Measurements from ENCODE around the gene DCANP1. TPM values are rescaled to one million over a fixed set of nuclear protein-coding genes. Genes with fewer than 3 reads are reported as not detected.

Gene DCANP1
- total RNA-seq, 1 experiment from 2014 or later: not detected

DNA sequence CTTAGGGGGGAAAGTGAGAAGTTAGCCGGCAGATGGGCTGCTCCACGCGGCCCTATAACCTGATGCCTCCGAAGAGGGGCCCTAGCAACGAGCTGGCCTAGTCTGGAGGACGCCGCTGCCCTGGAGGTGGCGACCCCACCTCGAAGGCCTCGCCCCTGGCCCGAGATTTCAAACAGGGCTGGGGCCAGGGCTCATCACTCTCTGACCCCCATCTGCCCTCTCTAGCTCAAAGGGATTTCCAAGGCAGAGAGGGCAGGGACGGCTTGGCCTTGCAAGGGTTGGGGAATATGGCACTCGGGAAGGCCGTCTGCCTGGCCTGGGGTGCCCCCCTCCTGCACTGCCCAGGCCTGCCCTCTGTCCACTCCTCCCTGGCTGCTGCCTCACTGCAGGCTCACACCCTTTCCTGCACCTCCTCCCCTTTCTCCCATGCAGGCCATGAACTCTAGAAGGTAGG lies 30.5 kb upstream of the DCANP1 start:
- H3K4me2 ChIP-seq (ENCODE audit: low read length): no peak overlapping the region
- ChIA-PET POLR2A (no interaction called here), CTCF (interaction anchor here (1.1 to 1.3 kb wide), 3 partner anchors 11 to 83 kb away, joined by 3 to 4 read pairs (median 3); no protein-coding TSS in a partner anchor), RAD21 (ENCODE audit: low non-redundant PET in 1 of 2, low total read pairs in 2 of 2, uncharacterized antibody in 2 of 2, unreplicated experiment in 2 of 2) (no interaction called here)
- no peaks in the 10 kb centered on the region for H3K9me3 ChIP-seq (ENCODE audit: control insufficient read depth in 1 of 2, insufficient read depth in 1 of 2, low read depth in 1 of 2, low read length in 2 of 2)
- H3K27me3 ChIP-seq (ENCODE audit: insufficient read depth, low read length): peaks cover 4% of the 10 kb centered on the region; the same call in 1 of the 2 replicates
- no peaks in the 10 kb centered on the region for H3K4me1 ChIP-seq (ENCODE audit: control insufficient read depth in 1 of 2, insufficient read depth in 2 of 2, low read length in 2 of 2)
- TF ChIP-seq, protein P1, sequence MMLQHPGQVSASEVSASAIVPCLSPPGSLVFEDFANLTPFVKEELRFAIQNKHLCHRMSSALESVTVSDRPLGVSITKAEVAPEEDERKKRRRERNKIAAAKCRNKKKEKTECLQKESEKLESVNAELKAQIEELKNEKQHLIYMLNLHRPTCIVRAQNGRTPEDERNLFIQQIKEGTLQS (IDR thresholded peaks at IDR 0.05): no peak
- TF ChIP-seq CBX3 (IDR thresholded peaks at IDR 0.05; ENCODE audit: low read depth) (no peak), RAD21 (IDR thresholded peaks at IDR 0.05; ENCODE audit: low read depth) (no peak), EGR1 (IDR thresholded peaks at IDR 0.05; ENCODE audit: low read depth) (no peak)
- H3K9ac ChIP-seq (ENCODE audit: low read length): no peak overlapping the region
- no peaks in the 10 kb centered on the region for H3K36me3 ChIP-seq (ENCODE audit: control insufficient read depth in 1 of 2, insufficient read depth in 2 of 2, low read length in 2 of 2)
- H3K9me2 ChIP-seq (ENCODE audit: insufficient read depth): no peaks in the 10 kb centered on the region
- no peaks in the 10 kb centered on the region for H4K20me1 ChIP-seq (ENCODE audit: insufficient read depth)
- DNase-seq (ENCODE audit: low read depth, low spot score) (no peak), ATAC-seq (no peak)
- BruUV-seq (replicated peaks): no TSS peak
- no peak overlapping the region for H3K4me3 ChIP-seq (replicated peaks in 1 of 2; ENCODE audit: low read depth in 1 of 2, low read length in 2 of 2)
- H3K79me2 ChIP-seq (ENCODE audit: insufficient read depth, low read length): no peaks in the 10 kb centered on the region
- H3K27ac ChIP-seq (ENCODE audit: low read depth, low read length): no peak overlapping the region
- intact Hi-C loops (cut with micrococcal nuclease): no loop called here
- H2AFZ ChIP-seq (ENCODE audit: low read depth, low read length, poor library complexity, severe bottlenecking): no peak overlapping the region

DNA sequence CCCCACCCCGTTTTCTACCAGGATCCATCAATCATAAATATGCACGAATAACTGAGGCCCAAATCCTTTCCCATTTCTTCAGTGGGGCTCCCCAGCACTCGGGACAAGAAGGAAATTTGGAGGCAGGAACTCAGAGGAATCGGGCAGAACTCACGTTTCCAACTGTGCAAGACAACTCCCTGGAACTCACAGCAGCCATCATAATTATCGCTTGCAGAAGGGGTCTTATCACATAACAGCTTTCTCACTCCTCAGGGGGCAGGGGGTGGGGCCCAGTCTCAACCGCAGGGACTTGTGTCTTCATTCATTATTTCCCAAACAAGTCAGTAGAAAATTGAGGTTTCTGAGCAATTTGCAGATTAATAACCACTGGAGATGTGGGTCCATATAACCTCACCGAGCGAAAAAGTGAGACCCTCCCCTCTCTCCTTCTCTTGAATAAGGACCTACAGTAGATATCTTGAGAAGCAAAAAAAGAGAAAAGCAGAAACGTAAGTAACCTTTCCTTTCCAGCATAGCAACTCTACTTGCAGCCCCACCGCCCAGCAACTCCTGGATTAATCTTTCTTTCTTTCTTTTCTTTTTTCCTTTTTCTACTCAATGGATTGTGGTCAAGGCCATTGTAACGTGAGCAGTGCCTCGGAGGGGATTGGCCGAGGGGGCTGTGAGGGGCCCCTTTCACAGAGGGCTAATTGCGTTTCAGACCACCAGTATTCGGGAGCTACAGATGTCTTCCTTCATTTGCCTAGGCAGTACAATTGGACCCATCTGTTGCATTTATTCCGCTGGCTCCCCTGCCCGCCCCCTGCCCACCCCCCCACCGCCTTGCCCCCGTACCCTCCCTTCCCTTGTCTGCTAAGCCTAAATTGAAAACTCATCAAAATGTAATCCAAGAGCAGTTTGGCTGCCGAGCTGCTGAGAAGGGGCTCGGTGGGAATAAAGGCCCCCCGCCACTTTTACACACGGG lies 29.8 kb upstream of the DCANP1 start:
- intact Hi-C loops (cut with micrococcal nuclease): no loop called here
- Histone ChIP-seq H2AFZ (ENCODE audit: low read depth, low read length, poor library complexity, severe bottlenecking) (no peak overlapping the region), H3K79me2 (ENCODE audit: insufficient read depth, low read length) (no peaks in the 10 kb centered on the region), H3K4me2 (ENCODE audit: low read length) (no peak overlapping the region), H3K27ac (ENCODE audit: low read depth, low read length) (no peak overlapping the region), H3K9ac (ENCODE audit: low read length) (no peak overlapping the region), H3K36me3 (ENCODE audit: control insufficient read depth in 1 of 2, insufficient read depth in 2 of 2, low read length in 2 of 2) (no peaks in the 10 kb centered on the region), H4K20me1 (ENCODE audit: insufficient read depth) (no peaks in the 10 kb centered on the region), H3K4me1 (ENCODE audit: control insufficient read depth in 1 of 2, insufficient read depth in 2 of 2, low read length in 2 of 2) (no peaks in the 10 kb centered on the region), H3K9me3 (ENCODE audit: control insufficient read depth in 1 of 2, insufficient read depth in 1 of 2, low read depth in 1 of 2, low read length in 2 of 2) (no peaks in the 10 kb centered on the region), H3K27me3 (ENCODE audit: insufficient read depth, low read length) (peaks cover 4% of the 10 kb centered on the region; the same call in 1 of the 2 replicates), H3K4me3 (replicated peaks in 1 of 2; ENCODE audit: low read depth in 1 of 2, low read length in 2 of 2) (no peak overlapping the region), H3K9me2 (ENCODE audit: insufficient read depth) (no peaks in the 10 kb centered on the region)
- no peak for ATAC-seq
- BruUV-seq (replicated peaks): no TSS peak
- DNase-seq (ENCODE audit: low read depth, low spot score): no peak
- ChIA-PET POLR2A (no interaction called here), CTCF (interaction anchor here (1.2 kb wide), 1 partner anchor 18 kb away, joined by 3 read pairs; no protein-coding TSS in a partner anchor), RAD21 (ENCODE audit: low non-redundant PET in 1 of 2, low total read pairs in 2 of 2, uncharacterized antibody in 2 of 2, unreplicated experiment in 2 of 2) (no interaction called here)
- TF ChIP-seq ZNF274 (IDR thresholded peaks at IDR 0.05; ENCODE audit: low read depth, low read length): no peak
- no peak for TF ChIP-seq POLR2AphosphoS5 (IDR thresholded peaks at IDR 0.05; ENCODE audit: low read depth, low read length)
- no peak for TF ChIP-seq SIN3A (IDR thresholded peaks at IDR 0.05; ENCODE audit: low read depth)
- TF ChIP-seq, protein P1 (IDR thresholded peaks at IDR 0.05): no peak
- no peak for TF ChIP-seq POLR2A (IDR thresholded peaks at IDR 0.05; ENCODE audit: borderline replicate concordance, extremely low read depth, insufficient read depth, insufficient read length)
- no peak for TF ChIP-seq ZBTB33 (IDR thresholded peaks at IDR 0.05; ENCODE audit: extremely low read depth, insufficient replicate concordance, low read length)
- TF ChIP-seq, protein P2, sequence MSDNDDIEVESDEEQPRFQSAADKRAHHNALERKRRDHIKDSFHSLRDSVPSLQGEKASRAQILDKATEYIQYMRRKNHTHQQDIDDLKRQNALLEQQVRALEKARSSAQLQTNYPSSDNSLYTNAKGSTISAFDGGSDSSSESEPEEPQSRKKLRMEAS (IDR thresholded peaks at IDR 0.05): no peak
- no peak for TF ChIP-seq CBX3 (IDR thresholded peaks at IDR 0.05; ENCODE audit: low read depth)
- no peak for TF ChIP-seq TCF7L2 (IDR thresholded peaks at IDR 0.05; ENCODE audit: borderline replicate concordance, extremely low read depth, insufficient read depth, insufficient read length)
- TF ChIP-seq EGR1 (IDR thresholded peaks at IDR 0.05; ENCODE audit: low read depth): no peak
- no peak for TF ChIP-seq FOSL1 (IDR thresholded peaks at IDR 0.05; ENCODE audit: low read depth)
- TF ChIP-seq SRF (IDR thresholded peaks at IDR 0.05; ENCODE audit: low read depth): no peak
